GM18907 (cell line): Measurements from ENCODE around the gene ACP2.
A peak's percentile ranks its signal among the peaks of the same experiment; 100 is the strongest.

Source experiments
- ATAC-seq: cut with Tn5 transposase; IDR thresholded peaks from one replicate; pipeline ENCODE4 v1.9.1; 2021; ENCODE audit warnings: mild to moderate bottlenecking, moderate library complexity; ENCODE audit not compliant: unreplicated experiment

Gene ACP2

DNA sequence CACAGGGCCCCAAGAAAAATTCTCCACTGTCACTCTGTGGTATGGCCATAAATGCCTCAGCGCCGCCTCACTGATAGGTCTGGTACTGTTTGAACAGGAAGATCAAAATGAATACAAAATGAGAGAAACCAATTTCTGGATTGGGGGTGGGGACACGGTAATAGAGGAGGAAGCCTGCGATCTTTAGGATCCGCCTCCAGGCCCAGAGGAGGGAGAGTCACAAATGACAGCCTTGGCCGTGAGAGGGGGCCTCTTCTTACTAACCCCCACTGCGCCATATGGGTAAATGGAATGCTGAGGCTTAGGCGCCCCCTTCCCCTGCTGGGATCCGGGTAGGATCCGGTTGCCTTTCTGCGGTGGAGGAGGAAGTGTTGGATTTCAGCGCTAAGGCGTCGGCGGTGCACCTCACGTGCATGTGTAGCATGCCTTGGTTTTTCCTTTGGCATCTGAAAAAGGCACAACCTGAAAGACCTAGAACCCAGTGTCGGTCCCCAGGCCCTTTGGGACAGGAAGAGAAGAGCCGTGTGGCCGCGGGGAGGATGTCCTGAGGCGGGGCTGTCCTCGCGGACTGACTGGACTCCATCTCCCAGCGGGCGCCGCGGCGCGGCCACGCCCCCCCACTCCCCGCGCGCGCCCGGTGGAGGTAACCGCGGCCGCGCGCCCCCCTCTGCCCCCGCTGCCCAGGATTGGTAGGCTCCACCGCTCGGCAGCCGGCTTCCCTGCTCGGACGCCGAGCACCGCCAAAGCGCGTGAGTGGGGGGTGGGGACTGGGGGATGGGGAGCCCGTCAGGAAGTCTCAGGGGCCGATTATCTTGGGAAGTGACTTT lies 20.6 kb upstream of the ACP2 start:
- ATAC-seq = peak; percentile 61

DNA sequence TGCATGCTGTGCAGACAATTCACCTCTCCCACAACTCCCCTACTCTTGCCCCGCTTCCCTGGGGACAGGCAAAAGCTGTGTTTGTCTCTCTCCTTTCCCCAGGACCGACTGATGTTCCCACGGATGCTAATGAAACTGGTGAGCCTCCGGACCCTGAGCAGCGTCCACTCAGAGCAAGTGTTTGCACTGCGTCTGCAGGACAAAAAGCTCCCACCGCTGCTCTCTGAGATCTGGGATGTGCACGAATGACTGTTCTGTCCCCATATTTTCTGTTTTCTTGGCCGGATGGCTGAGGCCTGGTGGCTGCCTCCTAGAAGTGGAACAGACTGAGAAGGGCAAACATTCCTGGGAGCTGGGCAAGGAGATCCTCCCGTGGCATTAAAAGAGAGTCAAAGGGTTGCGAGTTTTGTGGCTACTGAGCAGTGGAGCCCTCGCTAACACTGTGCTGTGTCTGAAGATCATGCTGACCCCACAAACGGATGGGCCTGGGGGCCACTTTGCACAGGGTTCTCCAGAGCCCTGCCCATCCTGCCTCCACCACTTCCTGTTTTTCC lies 19.9 kb upstream of the ACP2 start:
- no peak for ATAC-seq

DNA sequence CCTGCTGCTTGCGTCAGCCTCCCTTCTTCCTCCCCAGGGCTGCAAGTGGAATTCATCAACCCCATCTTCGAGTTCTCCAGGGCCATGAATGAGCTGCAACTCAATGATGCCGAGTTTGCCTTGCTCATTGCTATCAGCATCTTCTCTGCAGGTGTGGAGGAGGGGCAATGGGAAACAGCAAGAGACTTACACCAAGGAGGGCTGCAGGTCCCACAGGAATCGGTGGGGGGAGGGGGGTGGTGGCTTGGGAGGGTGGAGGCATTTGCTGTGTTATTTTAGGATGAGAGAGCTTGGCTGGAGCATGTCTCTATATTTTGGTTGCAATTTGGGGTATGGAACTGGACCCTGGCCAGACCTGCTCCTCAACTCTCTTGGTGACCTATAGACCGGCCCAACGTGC lies 19.3 kb upstream of the ACP2 start:
- no peak for ATAC-seq

DNA sequence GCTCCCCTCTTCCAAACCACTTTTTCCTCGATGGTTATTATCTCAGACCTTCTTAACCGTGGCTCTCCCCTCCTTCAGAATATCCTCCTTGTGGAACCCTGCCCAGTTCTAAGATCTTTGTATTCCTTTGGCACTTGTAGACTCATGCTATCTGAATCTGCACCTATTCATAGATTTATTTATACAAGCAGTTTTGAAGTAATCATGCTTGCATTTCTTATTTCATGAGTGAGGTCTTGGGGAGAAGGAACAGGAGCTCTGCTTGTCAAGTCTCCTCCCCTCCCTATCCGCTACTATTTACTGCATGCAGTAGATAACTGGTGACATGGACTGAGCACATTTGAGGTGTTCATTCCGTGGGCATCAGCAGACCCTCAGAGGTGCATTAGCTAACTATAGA lies 15.9 kb upstream of the ACP2 start:
- no peak for ATAC-seq

DNA sequence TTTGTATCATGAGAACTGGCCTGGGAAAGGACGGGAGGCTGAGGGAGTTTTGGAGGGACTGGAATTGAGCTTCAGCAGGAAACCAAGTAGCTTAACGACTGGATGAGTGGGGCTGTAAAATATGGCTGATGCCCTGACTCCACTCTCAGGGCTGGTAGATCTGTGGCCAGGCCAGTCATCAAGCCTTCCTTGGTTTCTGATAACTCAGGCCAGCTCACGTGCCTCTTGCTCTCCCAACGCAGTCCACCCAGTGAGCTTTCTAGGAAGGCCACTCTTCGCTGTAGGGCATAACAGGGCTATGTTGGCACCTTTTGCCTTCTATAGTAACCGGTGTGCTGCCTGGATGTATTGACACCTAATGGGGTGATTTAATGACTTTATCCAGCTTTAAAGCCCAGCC lies 15.5 kb upstream of the ACP2 start:
- no peak for ATAC-seq

DNA sequence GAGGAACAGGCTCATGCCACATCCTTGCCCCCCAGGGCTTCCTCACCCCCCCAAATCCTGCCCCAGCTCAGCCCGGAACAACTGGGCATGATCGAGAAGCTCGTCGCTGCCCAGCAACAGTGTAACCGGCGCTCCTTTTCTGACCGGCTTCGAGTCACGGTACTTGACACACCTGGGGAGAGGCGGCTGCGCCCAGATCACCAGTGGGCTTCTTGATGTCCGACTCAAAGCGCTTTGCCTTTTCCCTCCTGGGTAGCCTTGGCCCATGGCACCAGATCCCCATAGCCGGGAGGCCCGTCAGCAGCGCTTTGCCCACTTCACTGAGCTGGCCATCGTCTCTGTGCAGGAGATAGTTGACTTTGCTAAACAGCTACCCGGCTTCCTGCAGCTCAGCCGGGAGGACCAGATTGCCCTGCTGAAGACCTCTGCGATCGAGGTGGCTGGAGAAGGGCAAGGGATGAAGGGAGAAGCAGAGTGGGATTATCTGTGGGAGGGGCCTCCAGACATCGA lies 12.7 kb upstream of the ACP2 start:
- ATAC-seq = no peak

DNA sequence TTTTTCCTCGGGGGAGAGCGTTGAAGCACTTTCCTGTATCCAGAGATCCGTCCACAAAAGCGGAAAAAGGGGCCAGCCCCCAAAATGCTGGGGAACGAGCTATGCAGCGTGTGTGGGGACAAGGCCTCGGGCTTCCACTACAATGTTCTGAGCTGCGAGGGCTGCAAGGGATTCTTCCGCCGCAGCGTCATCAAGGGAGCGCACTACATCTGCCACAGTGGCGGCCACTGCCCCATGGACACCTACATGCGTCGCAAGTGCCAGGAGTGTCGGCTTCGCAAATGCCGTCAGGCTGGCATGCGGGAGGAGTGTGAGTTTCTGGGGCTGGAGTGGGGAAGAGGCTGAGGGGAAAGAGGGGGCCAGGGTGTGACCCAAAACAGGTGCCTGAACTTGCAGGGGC lies 11.8 kb upstream of the ACP2 start:
- ATAC-seq = no peak

DNA sequence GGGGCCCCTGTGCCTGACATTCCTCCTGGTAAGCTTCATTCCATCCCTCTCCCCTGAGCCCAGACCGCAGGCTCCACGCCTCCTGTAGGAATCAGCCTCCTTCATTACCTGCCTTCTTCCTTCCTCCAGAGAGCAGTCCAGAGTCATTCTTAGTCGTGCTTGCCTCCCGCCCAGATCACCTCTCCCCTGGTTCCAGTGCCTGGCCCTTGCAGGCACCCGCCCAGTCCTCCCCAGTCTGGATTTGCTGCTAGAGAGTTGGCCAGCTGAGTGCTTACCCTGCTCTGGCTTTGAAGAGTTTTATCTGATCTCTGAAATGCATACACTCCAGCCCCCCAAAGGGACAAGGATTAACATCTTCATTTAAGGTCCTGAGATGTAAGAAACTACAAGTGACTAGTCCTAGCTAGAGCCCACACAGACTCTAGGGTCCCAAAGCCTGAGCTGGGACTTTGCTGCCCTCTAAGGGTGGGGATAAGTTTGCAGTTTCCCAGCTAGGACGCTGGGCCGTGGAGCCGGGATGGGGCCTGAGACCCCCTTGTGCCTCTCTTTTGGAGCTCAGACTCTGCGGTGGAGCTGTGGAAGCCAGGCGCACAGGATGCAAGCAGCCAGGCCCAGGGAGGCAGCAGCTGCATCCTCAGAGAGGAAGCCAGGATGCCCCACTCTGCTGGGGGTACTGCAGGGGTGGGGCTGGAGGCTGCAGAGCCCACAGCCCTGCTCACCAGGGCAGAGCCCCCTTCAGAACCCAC lies 10.8 kb upstream of the ACP2 start:
- ATAC-seq = no peak

DNA sequence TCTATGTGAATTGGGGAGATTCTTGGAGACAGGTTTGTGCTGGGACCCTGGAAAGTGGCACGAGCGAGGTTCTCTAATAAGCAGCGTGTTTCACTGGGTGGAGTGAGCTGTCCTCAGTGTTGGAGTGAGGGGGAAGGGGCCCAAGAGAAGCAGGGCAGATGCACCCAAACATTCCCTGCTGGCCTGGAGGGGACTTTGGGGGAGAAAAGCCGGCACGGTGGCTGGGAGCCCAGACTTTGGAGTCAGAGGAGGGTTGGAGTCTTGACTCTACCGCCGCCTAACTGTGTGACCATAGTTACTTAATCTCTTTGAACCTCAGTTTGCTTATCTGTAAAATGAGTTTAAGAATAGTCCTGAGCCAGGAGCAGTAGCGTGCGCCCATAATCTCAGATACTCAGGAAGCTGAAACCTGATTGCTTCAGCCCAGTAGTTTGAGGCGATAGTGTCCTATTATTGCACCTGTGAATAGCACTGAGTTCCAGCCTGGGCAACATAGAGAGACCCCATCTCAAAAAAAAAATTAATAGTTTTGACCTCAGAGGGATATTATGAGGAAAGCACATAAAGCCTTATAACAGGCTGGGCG lies 9.8 kb upstream of the ACP2 start:
- ATAC-seq = no peak

DNA sequence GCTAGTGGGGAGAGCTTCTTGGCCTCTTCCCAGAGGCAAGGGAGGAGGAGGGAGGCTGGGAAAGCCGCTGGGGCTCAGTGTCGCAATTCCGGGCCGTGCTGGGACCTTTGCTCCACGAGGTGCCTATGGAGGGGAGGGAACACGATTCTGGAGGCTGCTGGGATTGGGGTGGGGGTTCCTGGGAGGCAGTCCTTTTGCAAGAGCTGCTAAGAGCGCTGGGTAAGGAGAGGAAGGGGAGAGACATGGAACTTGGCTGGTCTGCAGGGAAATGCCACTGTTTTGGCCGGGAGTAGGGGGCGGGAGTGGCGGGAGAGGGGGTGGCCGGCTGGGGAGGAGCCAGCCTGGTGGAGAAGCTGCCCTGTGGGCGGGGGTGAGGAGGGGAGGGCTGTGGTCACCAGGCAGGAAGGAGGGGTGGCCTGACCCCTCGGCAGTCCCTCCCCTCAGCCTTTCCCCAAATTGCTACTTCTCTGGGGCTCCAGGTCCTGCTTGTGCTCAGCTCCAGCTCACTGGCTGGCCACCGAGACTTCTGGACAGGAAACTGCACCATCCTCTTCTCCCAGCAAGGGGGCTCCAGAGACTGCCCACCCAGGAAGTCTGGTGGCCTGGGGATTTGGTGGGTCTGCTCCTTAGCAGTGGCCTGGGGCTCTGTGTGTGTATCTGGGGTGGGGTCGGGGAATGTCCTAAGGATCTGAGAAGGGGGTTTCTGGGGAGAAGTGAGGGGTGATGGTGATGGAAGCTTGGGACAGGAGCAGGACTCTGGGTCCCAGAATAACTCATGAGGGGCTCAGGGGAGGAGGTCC lies 9.1 kb upstream of the ACP2 start, which contains the start of gene NR1H3:
Gene NR1H3 (plus strand): TSS at position 480 of the 800 bp plus-strand sequence. CDS start 1,221 bp downstream, outside the sequence.
- ATAC-seq = no peak

DNA sequence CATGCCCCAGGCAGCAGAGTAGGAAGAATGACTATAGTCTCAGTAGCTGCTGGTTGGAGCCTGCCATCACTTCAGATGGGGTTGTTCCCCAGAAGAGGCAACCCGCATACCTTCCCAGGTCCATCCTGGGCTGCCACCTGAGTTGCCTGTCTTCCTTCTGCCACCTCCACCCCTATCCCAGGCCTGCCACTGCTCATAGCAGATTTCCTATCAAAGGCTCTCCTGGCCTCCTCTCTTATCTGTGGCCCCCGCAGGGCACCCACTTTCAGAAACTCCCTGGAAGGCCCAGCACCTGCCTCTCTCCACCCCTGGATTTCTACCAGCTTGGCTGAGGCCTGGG lies 8.5 kb upstream of the ACP2 start:
- ATAC-seq = no peak

DNA sequence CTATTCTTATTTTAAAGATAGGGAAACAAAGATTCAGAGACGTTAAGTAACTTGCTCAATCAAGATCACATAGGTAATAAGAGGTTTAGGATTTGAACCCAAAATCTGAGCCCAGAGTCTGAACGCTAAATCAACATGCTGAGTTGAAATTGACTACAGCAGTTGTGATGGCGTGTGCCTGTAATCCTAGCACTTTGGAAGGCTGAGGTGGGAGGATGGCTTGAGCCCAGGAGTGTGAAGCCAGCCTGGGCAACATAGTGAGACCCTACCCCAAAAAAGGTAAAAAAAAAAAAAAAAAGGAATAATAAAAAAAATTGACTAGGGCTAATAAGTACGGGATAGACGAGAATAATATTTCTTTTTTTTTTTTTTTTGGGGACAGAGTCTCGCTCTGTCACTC lies 7.8 kb upstream of the ACP2 start:
- no peak for ATAC-seq

DNA sequence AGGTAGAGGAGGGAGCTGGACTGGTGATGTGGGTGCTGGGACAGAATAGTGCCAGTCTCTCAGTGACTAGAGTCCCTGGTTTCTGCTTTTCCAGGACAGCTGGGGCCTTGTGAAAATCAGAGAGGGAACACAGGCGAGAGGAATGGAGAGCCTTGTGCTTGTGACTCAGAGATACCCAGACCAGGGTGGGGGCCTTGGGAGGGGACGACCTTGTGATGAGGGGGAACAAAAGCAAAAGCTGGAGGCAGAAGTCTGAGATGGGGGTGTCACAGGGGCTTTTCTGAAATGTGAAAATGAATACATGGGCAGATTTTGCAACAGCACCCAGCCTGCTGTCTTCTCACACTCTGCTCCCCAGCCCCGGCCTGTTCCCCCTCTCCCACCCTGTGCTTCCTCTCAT lies 5.8 kb upstream of the ACP2 start:
- no peak for ATAC-seq

DNA sequence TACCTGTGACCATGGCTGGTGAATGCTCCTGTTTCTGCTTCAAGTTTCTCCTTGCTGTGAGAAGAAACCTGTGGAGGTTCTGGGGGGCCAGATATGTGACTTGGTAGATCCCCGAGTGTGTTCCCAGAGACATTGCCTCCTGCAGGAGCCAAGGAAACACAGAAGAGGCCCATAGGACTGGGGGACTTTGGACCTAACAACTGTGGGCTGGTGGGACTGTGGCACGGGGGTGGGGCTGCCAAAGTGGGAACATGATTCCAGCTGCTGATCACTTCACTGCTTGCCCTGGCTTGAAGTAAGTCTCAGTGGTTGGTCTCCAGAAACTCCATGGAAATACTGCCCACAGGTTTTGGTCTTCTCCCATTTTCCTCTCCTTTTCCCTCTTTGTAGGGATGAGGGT lies 5.0 kb upstream of the ACP2 start:
- no peak for ATAC-seq

DNA sequence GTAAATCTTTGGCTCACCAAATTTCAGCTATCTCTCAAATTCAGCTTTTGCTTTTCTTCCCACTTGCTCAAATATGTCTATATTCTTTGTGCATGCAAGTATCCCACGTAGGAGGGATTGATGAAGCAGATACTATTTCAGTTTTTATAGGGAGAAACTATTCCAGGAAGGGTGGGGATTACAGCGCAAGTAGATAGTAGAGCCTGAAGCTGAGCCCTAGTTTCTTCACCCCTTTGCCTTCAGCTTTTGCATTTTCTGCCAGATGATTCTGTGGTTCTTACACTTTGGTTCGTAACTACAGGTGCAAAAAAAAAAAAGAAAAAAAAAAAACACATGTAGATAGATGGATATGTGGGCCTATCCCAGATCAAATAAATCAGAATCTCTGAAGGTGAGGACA lies 3.1 kb upstream of the ACP2 start:
- no peak for ATAC-seq

DNA sequence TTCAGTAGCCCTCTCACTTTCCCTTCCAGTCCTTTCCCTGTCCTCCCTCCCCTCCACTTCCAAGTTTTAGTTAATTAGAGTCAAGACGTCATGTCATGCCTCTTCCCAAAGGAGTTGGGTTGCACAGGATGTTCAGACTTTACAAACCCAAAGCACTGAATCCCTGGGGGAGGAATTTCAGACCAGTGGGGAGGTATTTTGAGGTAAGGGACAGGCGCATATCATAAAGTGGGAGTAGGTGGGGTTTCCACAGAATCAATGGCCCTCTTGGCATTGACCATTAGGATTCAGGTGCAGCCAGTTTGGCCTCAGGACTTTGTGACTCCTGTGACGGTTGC lies 733 bp upstream of the ACP2 start:
- ATAC-seq = no peak

DNA sequence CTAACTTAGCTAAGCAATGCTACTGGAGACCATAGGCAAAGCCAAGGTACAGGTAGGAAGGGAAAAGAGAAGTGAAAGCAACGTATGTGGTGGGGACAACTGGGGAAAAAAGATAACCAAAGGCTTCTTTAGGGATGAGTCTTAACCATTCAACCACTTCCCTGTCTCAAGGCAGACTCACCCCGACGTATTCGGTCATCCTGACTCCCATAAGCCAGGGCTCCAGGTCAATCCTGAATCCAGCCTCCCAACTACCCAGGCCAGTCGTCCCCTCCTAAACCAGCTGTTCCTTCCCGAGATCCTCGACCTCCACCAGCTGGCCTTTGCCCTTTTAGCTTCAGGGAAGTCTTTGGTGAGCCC lies 330 bp downstream of the ACP2 start:
- ATAC-seq = peak; percentile 27

DNA sequence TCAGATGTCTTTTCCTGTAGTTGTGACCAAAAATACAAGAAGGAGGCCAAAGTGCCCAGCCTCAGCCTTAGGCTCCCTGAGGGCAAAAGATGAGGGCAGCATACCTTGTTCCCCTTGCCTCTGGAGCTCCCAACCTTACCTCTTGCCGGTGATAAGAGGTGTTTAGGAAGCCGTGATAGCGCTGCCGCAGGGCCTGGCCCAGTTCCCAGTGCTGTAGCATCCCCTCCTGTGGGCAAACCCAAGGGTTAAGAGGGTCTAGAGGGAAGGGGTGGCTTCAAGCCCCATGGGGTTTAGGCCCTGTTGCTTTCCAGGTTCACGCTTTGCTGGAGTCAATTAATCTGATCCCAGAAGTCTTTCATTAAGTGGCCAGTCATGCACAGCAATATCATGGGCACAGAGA lies 1.1 kb downstream of the ACP2 start:
- no peak for ATAC-seq

DNA sequence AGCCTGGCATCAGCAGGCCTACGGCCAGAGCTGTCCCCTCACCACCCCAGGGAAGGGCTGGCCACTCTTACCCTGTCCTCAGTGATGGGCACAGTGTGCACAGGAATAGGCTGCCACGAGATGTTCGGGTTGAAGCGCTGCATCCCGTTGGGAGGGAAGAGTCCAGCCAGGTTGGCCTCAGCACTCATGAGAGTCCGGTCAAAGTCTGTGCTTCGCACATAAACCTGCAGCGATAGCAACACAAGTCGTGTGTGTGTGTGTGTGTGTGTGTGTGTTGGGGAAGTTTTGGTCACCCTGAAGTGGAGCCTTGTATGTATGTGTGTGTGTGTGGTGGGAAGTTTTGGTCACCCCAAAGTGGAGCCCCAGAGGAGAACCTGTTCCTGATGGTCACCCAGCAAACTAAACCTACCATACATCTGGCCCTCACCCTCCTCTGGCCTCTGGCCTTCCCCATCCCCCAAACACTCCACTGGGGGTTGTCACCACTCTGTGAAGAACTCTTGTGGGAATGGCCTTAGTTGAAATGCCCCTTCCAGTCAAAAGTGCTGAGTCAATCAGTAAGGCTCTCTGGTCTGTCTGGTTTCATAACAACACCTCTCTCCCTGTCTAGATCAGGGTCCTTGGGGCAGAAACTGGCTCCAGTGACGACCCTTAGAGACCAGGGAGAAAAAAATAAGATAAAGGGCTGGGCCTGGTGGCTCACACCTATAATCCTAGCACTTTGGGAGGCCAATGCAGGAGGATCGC lies 2.8 kb downstream of the ACP2 start:
- ATAC-seq = no peak
